ENCODE data around the gene AQP10. TPM values are rescaled to one million over a fixed set of nuclear protein-coding genes. Genes with fewer than 3 reads are reported as not detected.
A peak's percentile ranks its signal among the peaks of the same experiment; 100 is the strongest.

AQP10 gene
- total RNA-seq, 2 experiments from 2014 or later, result 0.14 TPM; not detected in 1

DNA sequence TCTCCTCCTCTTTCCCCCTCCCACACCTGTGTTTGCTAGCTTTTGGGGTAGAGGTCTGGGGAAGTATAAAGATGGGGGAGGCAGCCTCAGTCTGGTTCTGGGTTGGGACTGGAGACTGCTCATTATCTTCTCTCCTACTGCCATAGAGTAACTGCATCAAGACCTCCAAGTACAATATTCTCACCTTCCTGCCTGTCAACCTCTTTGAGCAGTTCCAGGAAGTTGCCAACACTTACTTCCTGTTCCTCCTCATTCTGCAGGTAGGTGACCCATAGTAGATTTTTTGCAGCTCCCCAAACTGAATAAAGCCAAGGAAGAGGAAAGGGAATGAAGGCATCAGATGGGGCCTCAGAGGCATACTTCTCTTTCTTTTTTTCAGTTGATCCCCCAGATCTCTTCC lies 9.8 kb downstream of the AQP10 start:
- H3K27me3 Mint-ChIP-seq, result no peaks in the 10 kb centered on the region
- peak overlapping the region; percentile 89 for H3K27ac Mint-ChIP-seq
- CTCF ChIA-PET, result interaction anchor here (1.1 to 2.1 kb wide), 6 partner anchors 12 to 175 kb away, joined by 3 to 4 read pairs (median 3); no protein-coding TSS in a partner anchor
- H3K4me1 Mint-ChIP-seq (ENCODE audit: low read depth), result peaks cover 66% of the 10 kb centered on the region
- intact Hi-C loops (cut with micrococcal nuclease), result no loop called here
- TF ChIP-seq, protein P1, sequence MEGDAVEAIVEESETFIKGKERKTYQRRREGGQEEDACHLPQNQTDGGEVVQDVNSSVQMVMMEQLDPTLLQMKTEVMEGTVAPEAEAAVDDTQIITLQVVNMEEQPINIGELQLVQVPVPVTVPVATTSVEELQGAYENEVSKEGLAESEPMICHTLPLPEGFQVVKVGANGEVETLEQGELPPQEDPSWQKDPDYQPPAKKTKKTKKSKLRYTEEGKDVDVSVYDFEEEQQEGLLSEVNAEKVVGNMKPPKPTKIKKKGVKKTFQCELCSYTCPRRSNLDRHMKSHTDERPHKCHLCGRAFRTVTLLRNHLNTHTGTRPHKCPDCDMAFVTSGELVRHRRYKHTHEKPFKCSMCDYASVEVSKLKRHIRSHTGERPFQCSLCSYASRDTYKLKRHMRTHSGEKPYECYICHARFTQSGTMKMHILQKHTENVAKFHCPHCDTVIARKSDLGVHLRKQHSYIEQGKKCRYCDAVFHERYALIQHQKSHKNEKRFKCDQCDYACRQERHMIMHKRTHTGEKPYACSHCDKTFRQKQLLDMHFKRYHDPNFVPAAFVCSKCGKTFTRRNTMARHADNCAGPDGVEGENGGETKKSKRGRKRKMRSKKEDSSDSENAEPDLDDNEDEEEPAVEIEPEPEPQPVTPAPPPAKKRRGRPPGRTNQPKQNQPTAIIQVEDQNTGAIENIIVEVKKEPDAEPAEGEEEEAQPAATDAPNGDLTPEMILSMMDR (IDR thresholded peaks at IDR 0.05), result no peak
- no peaks in the 10 kb centered on the region for H3K9me3 Mint-ChIP-seq
- no peak for ATAC-seq
- peaks cover 34% of the 10 kb centered on the region for H3K36me3 Mint-ChIP-seq (ENCODE audit: low read depth)
- peak overlapping the region; percentile 75 for H3K4me3 Mint-ChIP-seq
- no peak for DNase-seq
- POLR2A ChIA-PET, result interaction anchor here (4.0 kb wide), 1 partner anchor 13 kb away, joined by 27 read pairs; no protein-coding TSS in a partner anchor

DNA sequence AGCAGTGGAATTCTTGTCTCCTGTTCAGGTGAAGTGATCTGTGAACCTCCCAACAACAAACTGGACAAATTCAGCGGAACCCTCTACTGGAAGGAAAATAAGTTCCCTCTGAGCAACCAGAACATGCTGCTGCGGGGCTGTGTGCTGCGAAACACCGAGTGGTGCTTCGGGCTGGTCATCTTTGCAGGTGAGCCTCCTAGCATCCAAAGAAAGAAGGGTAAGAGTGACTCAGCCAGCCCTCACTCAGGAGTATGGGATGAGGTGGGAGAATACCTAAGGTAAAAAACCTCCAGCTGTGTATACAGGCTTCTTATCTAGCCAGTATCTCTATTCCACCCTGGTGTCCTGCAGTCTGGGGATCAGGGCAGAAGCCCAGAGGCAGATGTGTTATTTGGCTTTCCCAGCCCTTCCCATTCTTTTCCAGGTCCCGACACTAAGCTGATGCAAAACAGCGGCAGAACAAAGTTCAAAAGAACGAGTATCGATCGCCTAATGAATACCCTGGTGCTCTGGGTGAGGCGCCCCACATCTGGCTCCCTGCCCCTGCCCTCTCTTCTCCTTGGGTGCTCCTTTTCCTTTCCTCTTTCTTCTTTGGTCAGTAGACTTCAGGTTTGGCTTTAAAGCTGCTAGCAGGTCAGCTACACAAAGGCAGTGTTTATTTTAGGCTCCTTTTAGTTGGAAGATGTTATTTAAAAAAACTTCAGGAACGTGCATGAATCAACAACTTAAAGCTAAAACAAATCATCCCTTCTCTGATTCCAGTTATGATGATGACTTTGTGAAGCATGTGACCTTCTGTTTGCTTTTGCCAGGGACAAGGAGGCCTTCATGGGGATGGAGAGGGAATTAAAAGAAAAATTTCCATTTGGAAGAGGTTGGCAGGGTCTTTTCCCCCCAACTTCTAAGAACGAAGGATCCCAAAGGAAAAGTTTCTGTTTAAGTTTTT lies 13.5 kb downstream of the AQP10 start:
- Mint-ChIP-seq H3K36me3 (ENCODE audit: low read depth) (peaks cover 56% of the 10 kb centered on the region), H3K27ac (peak overlapping the region; percentile 88), H3K4me1 (ENCODE audit: low read depth) (peaks cover 63% of the 10 kb centered on the region), H3K9me3 (no peaks in the 10 kb centered on the region), H3K27me3 (no peaks in the 10 kb centered on the region), H3K4me3 (no peak overlapping the region)
- ATAC-seq (no peak), DNase-seq (no peak)
- intact Hi-C loops (cut with micrococcal nuclease), result no loop called here
- TF ChIP-seq, protein P1 (IDR thresholded peaks at IDR 0.05), result no peak
- CTCF ChIA-PET, result interaction anchor here (0.6 to 14.6 kb wide), 59 partner anchors 8 to 562 kb away, joined by 3 to 214 read pairs (median 5); partner anchors contain the start of genes AQP10, ATP8B2, HAX1 and RAB13
- POLR2A ChIA-PET, result interaction anchor here (0.9 to 3.6 kb wide), 7 partner anchors 9 to 70 kb away, joined by 3 to 33 read pairs (median 4); partner anchors contain the start of gene ATP8B2

- POLR2A ChIA-PET, result interaction anchor here (0.9 to 3.6 kb wide), 7 partner anchors 9 to 133 kb away, joined by 3 to 33 read pairs (median 4); partner anchors contain the start of gene ATP8B2
- H3K4me3 Mint-ChIP-seq, result no peak overlapping the region
- DNase-seq, result peak; percentile 99
- H3K36me3 Mint-ChIP-seq (ENCODE audit: low read depth), result peaks cover 63% of the 10 kb centered on the region
- peak overlapping the region; percentile 88 for H3K27ac Mint-ChIP-seq
- CTCF ChIA-PET, result interaction anchor here (0.6 to 14.6 kb wide), 61 partner anchors 9 to 561 kb away, joined by 3 to 214 read pairs (median 5); partner anchors contain the start of genes AQP10, ATP8B2, HAX1 and RAB13
- H3K9me3 Mint-ChIP-seq, result no peaks in the 10 kb centered on the region
- TF ChIP-seq, protein P1 (IDR thresholded peaks at IDR 0.05), result peak; percentile 85
- H3K4me1 Mint-ChIP-seq (ENCODE audit: low read depth), result peaks cover 61% of the 10 kb centered on the region
- intact Hi-C loops (cut with micrococcal nuclease), result no loop called here
- no peaks in the 10 kb centered on the region for H3K27me3 Mint-ChIP-seq
- peak; percentile 97 for ATAC-seq
Observed at GRCh38 chr1:154335025-154335714, 14.3 kb downstream of the AQP10 start.

DNA sequence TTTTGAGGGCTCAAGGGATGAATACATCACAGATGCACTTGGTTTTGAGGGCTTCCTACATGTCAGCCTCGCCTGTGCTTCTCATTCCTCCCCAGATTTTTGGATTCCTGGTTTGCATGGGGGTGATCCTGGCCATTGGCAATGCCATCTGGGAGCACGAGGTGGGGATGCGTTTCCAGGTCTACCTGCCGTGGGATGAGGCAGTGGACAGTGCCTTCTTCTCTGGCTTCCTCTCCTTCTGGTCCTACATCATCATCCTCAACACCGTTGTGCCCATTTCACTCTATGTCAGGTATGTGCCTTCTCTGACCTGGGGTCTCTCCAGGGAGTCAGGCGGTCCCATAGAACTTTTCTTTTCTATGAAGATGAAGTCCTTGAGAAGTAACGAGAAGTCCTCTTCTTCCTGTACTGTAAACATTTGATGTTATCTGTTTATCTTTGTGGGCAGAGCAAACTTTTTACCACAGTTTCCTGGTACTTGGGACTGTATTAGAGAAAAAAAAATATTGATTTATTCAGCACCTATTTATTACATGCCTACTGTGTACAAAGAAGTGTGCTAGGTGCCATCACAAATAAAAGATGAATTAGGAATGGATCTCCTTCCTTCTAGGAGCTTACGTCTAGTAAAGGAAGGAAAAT lies 16.5 kb downstream of the AQP10 start:
- H3K36me3 Mint-ChIP-seq (ENCODE audit: low read depth), result peaks cover 69% of the 10 kb centered on the region
- H3K9me3 Mint-ChIP-seq, result no peaks in the 10 kb centered on the region
- intact Hi-C loops (cut with micrococcal nuclease), result no loop called here

More for the DNA sequence above, 16.5 kb downstream of the AQP10 start:
- H3K27ac Mint-ChIP-seq, result peak overlapping the region; percentile 54
- TF ChIP-seq, protein P1 (IDR thresholded peaks at IDR 0.05), result no peak
- no peaks in the 10 kb centered on the region for H3K27me3 Mint-ChIP-seq
- POLR2A ChIA-PET, result no interaction called here
- no peak overlapping the region for H3K4me3 Mint-ChIP-seq
- H3K4me1 Mint-ChIP-seq (ENCODE audit: low read depth), result peaks cover 66% of the 10 kb centered on the region
- CTCF ChIA-PET, result interaction anchor here (0.6 to 14.6 kb wide), 7 partner anchors 7 to 115 kb away, joined by 3 to 214 read pairs (median 45); partner anchors contain the start of genes ATP8B2 and HAX1
- no peak for ATAC-seq
- no peak for DNase-seq

Measured in activated CD8-positive, alpha-beta T cell treated with anti-CD3 and anti-CD28 coated beads for 36 hours (primary cell).